PFSK-1 (cell line): ENCODE results near the gene RNF41.

Experiments
- SIN3A ChIP-seq: IDR thresholded peaks from 2 replicates; pipeline ENCODE4 v1.6.1; 2012; ENCODE audit warnings: mild to moderate bottlenecking, low read length, moderate library complexity, borderline replicate concordance; ENCODE audit not compliant: insufficient read depth
- TAF1 ChIP-seq: IDR thresholded peaks from 2 replicates; pipeline ENCODE4 v1.6.1; 2012; ENCODE audit warnings: low read length, control low read depth, borderline replicate concordance; ENCODE audit not compliant: insufficient read depth
- TF ChIP-seq, protein P1 (sequence below), 2 experiments: IDR thresholded peaks; 2 replicates each; pipeline versions ENCODE4 v1.6.1 to v1.8.0; 2011 to 2012; ENCODE audit warnings: low read depth in 2 of 2, low read length in 2 of 2, control low read depth in 1 of 2, inconsistent platforms in 1 of 2, mild to moderate bottlenecking in 1 of 2, moderate library complexity in 1 of 2; ENCODE audit not compliant: insufficient read depth in 1 of 2

DNA sequence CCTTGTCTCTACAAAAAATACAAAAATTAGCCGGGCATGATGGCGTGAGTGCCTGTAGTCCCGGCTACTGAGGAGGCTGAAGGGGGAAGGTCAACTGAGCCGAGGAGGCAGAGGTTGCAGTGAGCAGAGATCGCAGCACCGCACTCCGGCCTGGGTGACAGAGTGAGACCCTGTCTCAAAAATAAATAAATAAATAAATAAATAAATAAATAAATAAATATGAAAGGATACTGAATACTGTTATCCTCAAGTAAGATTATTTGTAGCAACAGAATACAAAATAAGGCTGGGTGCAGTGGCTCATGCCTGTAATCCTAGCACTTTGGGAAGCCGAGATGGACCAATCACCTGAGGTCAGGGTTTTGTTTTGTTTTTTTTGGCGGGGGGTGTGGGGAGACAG is 1.9 kb downstream of the RNF41 start:
- no peak for TF ChIP-seq SIN3A
- TF ChIP-seq, protein P1, sequence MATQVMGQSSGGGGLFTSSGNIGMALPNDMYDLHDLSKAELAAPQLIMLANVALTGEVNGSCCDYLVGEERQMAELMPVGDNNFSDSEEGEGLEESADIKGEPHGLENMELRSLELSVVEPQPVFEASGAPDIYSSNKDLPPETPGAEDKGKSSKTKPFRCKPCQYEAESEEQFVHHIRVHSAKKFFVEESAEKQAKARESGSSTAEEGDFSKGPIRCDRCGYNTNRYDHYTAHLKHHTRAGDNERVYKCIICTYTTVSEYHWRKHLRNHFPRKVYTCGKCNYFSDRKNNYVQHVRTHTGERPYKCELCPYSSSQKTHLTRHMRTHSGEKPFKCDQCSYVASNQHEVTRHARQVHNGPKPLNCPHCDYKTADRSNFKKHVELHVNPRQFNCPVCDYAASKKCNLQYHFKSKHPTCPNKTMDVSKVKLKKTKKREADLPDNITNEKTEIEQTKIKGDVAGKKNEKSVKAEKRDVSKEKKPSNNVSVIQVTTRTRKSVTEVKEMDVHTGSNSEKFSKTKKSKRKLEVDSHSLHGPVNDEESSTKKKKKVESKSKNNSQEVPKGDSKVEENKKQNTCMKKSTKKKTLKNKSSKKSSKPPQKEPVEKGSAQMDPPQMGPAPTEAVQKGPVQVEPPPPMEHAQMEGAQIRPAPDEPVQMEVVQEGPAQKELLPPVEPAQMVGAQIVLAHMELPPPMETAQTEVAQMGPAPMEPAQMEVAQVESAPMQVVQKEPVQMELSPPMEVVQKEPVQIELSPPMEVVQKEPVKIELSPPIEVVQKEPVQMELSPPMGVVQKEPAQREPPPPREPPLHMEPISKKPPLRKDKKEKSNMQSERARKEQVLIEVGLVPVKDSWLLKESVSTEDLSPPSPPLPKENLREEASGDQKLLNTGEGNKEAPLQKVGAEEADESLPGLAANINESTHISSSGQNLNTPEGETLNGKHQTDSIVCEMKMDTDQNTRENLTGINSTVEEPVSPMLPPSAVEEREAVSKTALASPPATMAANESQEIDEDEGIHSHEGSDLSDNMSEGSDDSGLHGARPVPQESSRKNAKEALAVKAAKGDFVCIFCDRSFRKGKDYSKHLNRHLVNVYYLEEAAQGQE (IDR thresholded peaks at IDR 0.05; ENCODE audit: insufficient read depth in 1 of 2, low read depth in 2 of 2, low read length in 2 of 2), result no peak
- TF ChIP-seq TAF1, result no peak
